ENCODE measurements around the gene FAM222B.

DNA sequence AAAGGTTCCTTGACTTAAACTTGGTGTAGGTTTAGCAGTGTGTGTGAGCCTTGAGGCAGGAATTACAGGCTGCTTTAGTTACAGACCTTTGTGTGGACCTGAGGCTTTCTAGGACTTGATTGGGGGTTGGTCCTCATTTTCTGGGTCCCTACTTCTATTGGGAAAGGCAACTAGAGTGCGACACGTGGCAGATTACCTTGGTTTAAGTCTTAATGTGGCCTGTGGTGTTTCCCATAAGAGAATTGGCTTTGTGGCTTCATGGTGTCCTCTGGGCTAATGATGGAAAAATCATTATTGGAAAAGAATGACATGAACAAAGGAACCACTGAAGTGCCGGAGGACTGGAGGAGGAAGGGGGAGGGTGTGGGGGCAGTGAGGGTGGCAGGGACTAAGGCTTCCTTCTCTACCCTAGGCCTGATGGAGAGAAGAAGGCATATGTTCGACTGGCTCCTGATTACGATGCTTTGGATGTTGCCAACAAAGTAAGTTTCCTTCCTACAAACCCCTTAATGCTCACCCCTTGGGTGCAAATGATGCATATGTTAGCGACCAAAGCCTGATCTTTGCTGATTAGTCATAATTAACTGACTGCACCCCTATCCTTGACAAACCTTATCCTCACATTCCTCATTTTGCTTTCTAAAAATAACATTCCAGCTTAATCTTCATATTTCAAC is 119.3 kb downstream of the FAM222B start:
- TF ChIP-seq, protein P1, sequence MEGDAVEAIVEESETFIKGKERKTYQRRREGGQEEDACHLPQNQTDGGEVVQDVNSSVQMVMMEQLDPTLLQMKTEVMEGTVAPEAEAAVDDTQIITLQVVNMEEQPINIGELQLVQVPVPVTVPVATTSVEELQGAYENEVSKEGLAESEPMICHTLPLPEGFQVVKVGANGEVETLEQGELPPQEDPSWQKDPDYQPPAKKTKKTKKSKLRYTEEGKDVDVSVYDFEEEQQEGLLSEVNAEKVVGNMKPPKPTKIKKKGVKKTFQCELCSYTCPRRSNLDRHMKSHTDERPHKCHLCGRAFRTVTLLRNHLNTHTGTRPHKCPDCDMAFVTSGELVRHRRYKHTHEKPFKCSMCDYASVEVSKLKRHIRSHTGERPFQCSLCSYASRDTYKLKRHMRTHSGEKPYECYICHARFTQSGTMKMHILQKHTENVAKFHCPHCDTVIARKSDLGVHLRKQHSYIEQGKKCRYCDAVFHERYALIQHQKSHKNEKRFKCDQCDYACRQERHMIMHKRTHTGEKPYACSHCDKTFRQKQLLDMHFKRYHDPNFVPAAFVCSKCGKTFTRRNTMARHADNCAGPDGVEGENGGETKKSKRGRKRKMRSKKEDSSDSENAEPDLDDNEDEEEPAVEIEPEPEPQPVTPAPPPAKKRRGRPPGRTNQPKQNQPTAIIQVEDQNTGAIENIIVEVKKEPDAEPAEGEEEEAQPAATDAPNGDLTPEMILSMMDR (IDR thresholded peaks at IDR 0.05; ENCODE audit: low read depth, low read length, poor library complexity, severe bottlenecking) = no peak
- no peak for TF ChIP-seq EZH2phosphoT487 (IDR thresholded peaks at IDR 0.05; ENCODE audit: borderline replicate concordance, low read length)

Data from DOHH2 (cell line).